Ovary (tissue), 3 donors: ENCODE results near the gene MRPL39.

Source experiments
- CTCF ChIP-seq, 3 donors: fragments of 450-650 bp in 2 of 3; fragments of 200-600 bp in 1 of 3; IDR thresholded peaks; one replicate each; pipeline versions ENCODE4 v1.5.1 to v1.8.0; 2016 to 2022; ENCODE audit warnings: antibody characterized with exemption in 3 of 3, mild to moderate bottlenecking in 1 of 3
- EP300 ChIP-seq: sonication (generic); formaldehyde crosslinking; IDR thresholded peaks from one replicate; pipeline ENCODE4 v1.6.1; 2017; ENCODE audit warnings: antibody characterized with exemption
- POLR2A ChIP-seq: fragments of 450-650 bp; IDR thresholded peaks from one replicate; pipeline ENCODE4 v1.6.1; 2017; ENCODE audit warnings: antibody characterized with exemption, mild to moderate bottlenecking, moderate library complexity
- donor health status: DM: no; HTN: no; CAD: no.

- TF ChIP-seq POLR2A (no peak), CTCF (IDR thresholded peaks at IDR 0.05) (no peak), EP300 (no peak)
These were observed 39.8 kb downstream of the MRPL39 start for GRCh38 chr21:25567472-25567871.
